Gastroesophageal sphincter (tissue), 4 donors: ENCODE data around the gene BRSK1. TPM values are rescaled to one million over a fixed set of nuclear protein-coding genes. Genes with fewer than 3 reads are reported as not detected.

Experiments used
- ATAC-seq: fragments of 150-250 bp; one replicate; pipeline ENCODE4 v1.9.1; 2016; ENCODE audit warnings: mild to moderate bottlenecking, moderate library complexity
- H3K27ac ChIP-seq, 4 donors: fragments of 200-600 bp; sonication (generic) in 3 of 4; 1 replicate in 3 of 4; 2 replicates in 1 of 4; pipeline ENCODE4 v1.5.1; 2016 to 2019
- H3K27me3 ChIP-seq: fragments of 200-600 bp; sonication (generic); one replicate; pipeline ENCODE4 v1.5.1; 2019
- H3K36me3 ChIP-seq, 2 donors: fragments of 200-600 bp; sonication (generic); one replicate each; pipeline ENCODE4 v1.5.1; 2019; ENCODE audit warnings: control low read depth in 1 of 2
- H3K4me1 ChIP-seq, 3 donors: fragments of 200-600 bp; sonication (generic); 1 replicate in 2 of 3; 2 replicates in 1 of 3; pipeline ENCODE4 v1.5.1; 2016 to 2019; ENCODE audit warnings: control low read depth in 2 of 3
- H3K4me3 ChIP-seq, 2 donors: fragments of 200-600 bp; sonication (generic); one replicate each; pipeline ENCODE4 v1.5.1; 2019; ENCODE audit warnings: mild to moderate bottlenecking in 1 of 2, moderate library complexity in 1 of 2
- H3K9me3 ChIP-seq, 3 donors: fragments of 200-600 bp; sonication (generic); one replicate each; pipeline ENCODE4 v1.5.1; 2017 to 2019; ENCODE audit warnings: control low read depth in 2 of 3
- CTCF ChIP-seq, 4 experiments: fragments of 200-600 bp in 2 of 4; fragments of 450-650 bp in 2 of 4; sonication (generic) in 1 of 4; IDR thresholded peaks; one replicate each; pipeline ENCODE4 v1.5.1; 2017 to 2019; ENCODE audit warnings: antibody characterized with exemption in 4 of 4, mild to moderate bottlenecking in 2 of 4, moderate library complexity in 2 of 4
- EP300 ChIP-seq: sonication (generic); formaldehyde crosslinking; IDR thresholded peaks from one replicate; pipeline ENCODE4 v1.6.1; 2017; ENCODE audit warnings: antibody characterized with exemption, mild to moderate bottlenecking
- POLR2A ChIP-seq, 2 donors: fragments of 450-650 bp; IDR thresholded peaks; one replicate each; pipeline ENCODE4 v1.6.1; 2017; ENCODE audit warnings: antibody characterized with exemption in 2 of 2, mild to moderate bottlenecking in 2 of 2, moderate library complexity in 1 of 2
- POLR2AphosphoS5 ChIP-seq: sonication (generic); formaldehyde crosslinking; IDR thresholded peaks from one replicate; pipeline ENCODE4 v1.6.1; 2017; ENCODE audit warnings: antibody characterized with exemption
- WGBS, 2 donors: methylation state at CpG; one replicate each; pipeline ENCODE4 v1.1.5; 2018; ENCODE audit warnings: low coverage in 1 of 2; 5-methylcytosine and 5-hydroxymethylcytosine counted together
- total RNA-seq, 4 donors: library from RNA; depleted of rRNA; stranded (reverse); fragments of >200 nt; gene quantifications; one replicate each; pipeline ENCODE4 v1.1.0, GENCODE V29; 2016

BRSK1 gene
- total RNA-seq, 4 donors from 2014 or later, result 4.0 to 19.8 (median 8.8) TPM

- Histone ChIP-seq H3K27ac (no peak overlapping the region), H3K27me3 (no peaks in the 10 kb centered on the region), H3K4me1 (peaks cover 0 to 67% (median 16%) of the 10 kb centered on the region in 3 donors), H3K9me3 (no peaks in the 10 kb centered on the region), H3K36me3 (peaks cover 0 to 50% of the 10 kb centered on the region in 2 donors), H3K4me3 (no peak overlapping the region)
- no peak for ATAC-seq
- TF ChIP-seq POLR2A (IDR thresholded peaks at IDR 0.05) (no peak), EP300 (no peak), CTCF (IDR thresholded peaks at IDR 0.05) (no peak), POLR2AphosphoS5 (no peak)
- 84% methylated on average over 5 of the region's 9 CpGs; no CpG with 5 or more reads in 1 of the 2 donors for WGBS, 2 donors
Measured at GRCh38 chr19:55248704-55249103, 35.1 kb upstream of the BRSK1 start.

GRCh38 chr19:55249841-55250240 is 34.0 kb upstream of the BRSK1 start:
- no peak for ATAC-seq
- Histone ChIP-seq H3K4me1 (peaks cover 0 to 78% (median 23%) of the 10 kb centered on the region in 3 donors), H3K27ac (no peak overlapping the region), H3K27me3 (no peaks in the 10 kb centered on the region), H3K9me3 (no peaks in the 10 kb centered on the region), H3K4me3 (no peak overlapping the region), H3K36me3 (peaks cover 0 to 38% of the 10 kb centered on the region in 2 donors)
- 87% methylated on average over 6 of the region's 11 CpGs; no CpG with 5 or more reads in 1 of the 2 donors for WGBS, 2 donors
- no peak for TF ChIP-seq EP300
- TF ChIP-seq POLR2AphosphoS5, result no peak
- TF ChIP-seq CTCF (IDR thresholded peaks at IDR 0.05), result no peak
- TF ChIP-seq POLR2A (IDR thresholded peaks at IDR 0.05), result no peak

GRCh38 chr19:55250262-55251036 is 33.3 kb upstream of the BRSK1 start:
- no peak overlapping the region for H3K27ac ChIP-seq
- 87 to 100% methylated on average over 1 to 8 of the region's 18 CpGs for WGBS, 2 donors
- H3K27me3 ChIP-seq, result no peaks in the 10 kb centered on the region

GRCh38 chr19:55251341-55252081 is 32.3 kb upstream of the BRSK1 start:
- TF ChIP-seq POLR2A (IDR thresholded peaks at IDR 0.05) (no peak), POLR2AphosphoS5 (no peak), CTCF (IDR thresholded peaks at IDR 0.05) (no peak), EP300 (no peak)
- Histone ChIP-seq H3K9me3 (no peaks in the 10 kb centered on the region), H3K27ac (no peak overlapping the region), H3K36me3 (peaks cover 0 to 22% of the 10 kb centered on the region in 2 donors), H3K27me3 (no peaks in the 10 kb centered on the region), H3K4me1 (peaks cover 0 to 95% (median 40%) of the 10 kb centered on the region in 3 donors), H3K4me3 (no peak overlapping the region)
- 81 to 94% methylated on average over 3 to 5 of the region's 19 CpGs for WGBS, 2 donors
- no peak for ATAC-seq

More at GRCh38 chr19:55250262-55251036, 33.3 kb upstream of the BRSK1 start:
- Histone ChIP-seq H3K36me3 (peaks cover 0 to 32% of the 10 kb centered on the region in 2 donors), H3K9me3 (no peaks in the 10 kb centered on the region), H3K4me3 (no peak overlapping the region), H3K4me1 (peaks cover 0 to 84% (median 29%) of the 10 kb centered on the region in 3 donors)
- no peak for TF ChIP-seq POLR2A (IDR thresholded peaks at IDR 0.05)
- TF ChIP-seq CTCF (IDR thresholded peaks at IDR 0.05), result no peak
- TF ChIP-seq POLR2AphosphoS5, result no peak
- TF ChIP-seq EP300, result no peak
- ATAC-seq, result no peak
